K562 (cell line): ENCODE results near the gene ARHGEF3.
A peak's percentile ranks its signal among the peaks of the same experiment; 100 is the strongest.

Experiments used
- GABPA ChIP-seq: fragments of 200-800 bp; sonication (Bioruptor generic); conservative IDR thresholded peaks from 2 replicates; pipeline ENCODE4 v1.6.1; 2016; ENCODE audit warnings: low read depth, missing genetic modification characterization, missing compliant biosample characterization
- ZKSCAN1 ChIP-seq: fragments of 150-350 bp; IDR thresholded peaks from 2 replicates; pipeline ENCODE4 v1.6.1; 2016; ENCODE audit warnings: low read depth, low read length
- ZNF436 ChIP-seq: fragments of 250-450, 450-650 bp; sonication (Bioruptor Pico); formaldehyde crosslinking; IDR thresholded peaks from 2 replicates; pipeline ENCODE4 v1.7.0; 2020; ENCODE audit warnings: mild to moderate bottlenecking
- TF ChIP-seq, protein P1 (sequence below), 3 experiments: IDR thresholded peaks in 2 of 3; conservative IDR thresholded peaks in 1 of 3; 2 replicates each; pipeline ENCODE4 v1.5.1; 2011 to 2012; ENCODE audit warnings: low read length in 3 of 3, mild to moderate bottlenecking in 3 of 3, control low read depth in 2 of 3, improper control_type of control experiment in 1 of 3, inconsistent platforms in 1 of 3, low read depth in 1 of 3, mixed read lengths in 1 of 3, moderate library complexity in 1 of 3; ENCODE audit not compliant: insufficient read depth in 2 of 3

DNA sequence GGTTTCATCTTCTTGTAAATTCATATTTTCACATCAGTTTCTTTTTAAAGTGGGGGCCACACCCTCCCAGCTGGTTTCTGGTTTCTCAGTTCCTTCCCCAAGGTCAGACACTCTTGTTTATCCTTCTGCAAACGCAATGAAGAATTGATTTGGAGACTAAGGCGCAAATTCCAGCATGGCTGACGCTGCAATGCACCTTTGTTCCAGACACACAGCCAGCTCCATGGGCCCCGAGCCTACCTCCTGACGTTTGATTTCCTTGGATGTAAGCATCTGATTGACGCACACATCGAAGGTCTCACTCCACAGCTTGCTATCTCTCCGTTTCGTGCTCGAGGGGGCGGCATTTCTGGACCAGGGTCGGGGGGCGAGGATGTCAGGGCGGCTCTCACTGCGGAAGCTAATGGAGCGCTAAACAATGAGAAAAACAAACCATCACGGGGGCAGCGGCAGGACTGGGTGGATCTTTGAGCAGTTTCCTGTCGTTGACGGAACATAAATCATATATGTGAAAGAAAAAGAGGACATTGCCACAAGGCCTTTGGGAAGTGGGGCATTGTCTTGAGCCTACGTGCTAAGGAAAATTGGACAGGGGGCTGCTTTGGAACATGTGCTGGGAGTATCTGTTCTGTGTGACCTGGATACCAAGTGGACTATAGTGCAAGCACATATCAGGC is 46.9 kb downstream of the ARHGEF3 start:
- TF ChIP-seq, protein P1, sequence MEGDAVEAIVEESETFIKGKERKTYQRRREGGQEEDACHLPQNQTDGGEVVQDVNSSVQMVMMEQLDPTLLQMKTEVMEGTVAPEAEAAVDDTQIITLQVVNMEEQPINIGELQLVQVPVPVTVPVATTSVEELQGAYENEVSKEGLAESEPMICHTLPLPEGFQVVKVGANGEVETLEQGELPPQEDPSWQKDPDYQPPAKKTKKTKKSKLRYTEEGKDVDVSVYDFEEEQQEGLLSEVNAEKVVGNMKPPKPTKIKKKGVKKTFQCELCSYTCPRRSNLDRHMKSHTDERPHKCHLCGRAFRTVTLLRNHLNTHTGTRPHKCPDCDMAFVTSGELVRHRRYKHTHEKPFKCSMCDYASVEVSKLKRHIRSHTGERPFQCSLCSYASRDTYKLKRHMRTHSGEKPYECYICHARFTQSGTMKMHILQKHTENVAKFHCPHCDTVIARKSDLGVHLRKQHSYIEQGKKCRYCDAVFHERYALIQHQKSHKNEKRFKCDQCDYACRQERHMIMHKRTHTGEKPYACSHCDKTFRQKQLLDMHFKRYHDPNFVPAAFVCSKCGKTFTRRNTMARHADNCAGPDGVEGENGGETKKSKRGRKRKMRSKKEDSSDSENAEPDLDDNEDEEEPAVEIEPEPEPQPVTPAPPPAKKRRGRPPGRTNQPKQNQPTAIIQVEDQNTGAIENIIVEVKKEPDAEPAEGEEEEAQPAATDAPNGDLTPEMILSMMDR (IDR thresholded peaks at IDR 0.05 in 2 of 3, conservative IDR thresholded peaks at IDR 0.05 in 1 of 3; ENCODE audit: insufficient read depth in 2 of 3, low read depth in 1 of 3, low read length in 3 of 3), result no peak
- TF ChIP-seq GABPA (tag) (0 out of 2 replicates have a peak, but pooled peaks have one; percentile 34), ZNF436 (CRISPR knock-in tag) (no peak), ZKSCAN1 (no peak)
